Measurements from ENCODE around the gene GRK1.

DNA sequence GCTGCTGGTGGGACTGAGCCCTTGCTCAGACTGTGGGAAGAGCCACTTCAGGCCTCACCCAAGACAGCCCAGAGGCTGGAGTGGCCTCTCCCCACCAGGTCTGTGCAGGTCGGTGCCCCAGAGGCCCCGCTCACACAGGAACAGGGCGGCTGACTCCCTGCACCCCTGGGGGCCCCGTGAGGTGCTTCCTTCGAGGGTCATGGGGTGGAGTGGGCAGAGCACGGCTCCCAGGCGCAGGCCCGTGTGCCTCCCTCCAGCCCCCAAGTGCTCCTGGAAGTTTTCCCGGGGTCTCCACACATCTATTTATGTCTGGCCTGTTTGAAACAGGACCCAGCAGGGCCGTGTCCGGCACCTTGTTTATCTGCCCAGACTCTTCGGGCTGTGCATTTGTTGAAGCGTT, 82.5 kb downstream of the GRK1 start:
- TF ChIP-seq EZH2phosphoT487 (IDR thresholded peaks at IDR 0.05; ENCODE audit: unreplicated experiment) = no peak
- TF ChIP-seq, protein P1, sequence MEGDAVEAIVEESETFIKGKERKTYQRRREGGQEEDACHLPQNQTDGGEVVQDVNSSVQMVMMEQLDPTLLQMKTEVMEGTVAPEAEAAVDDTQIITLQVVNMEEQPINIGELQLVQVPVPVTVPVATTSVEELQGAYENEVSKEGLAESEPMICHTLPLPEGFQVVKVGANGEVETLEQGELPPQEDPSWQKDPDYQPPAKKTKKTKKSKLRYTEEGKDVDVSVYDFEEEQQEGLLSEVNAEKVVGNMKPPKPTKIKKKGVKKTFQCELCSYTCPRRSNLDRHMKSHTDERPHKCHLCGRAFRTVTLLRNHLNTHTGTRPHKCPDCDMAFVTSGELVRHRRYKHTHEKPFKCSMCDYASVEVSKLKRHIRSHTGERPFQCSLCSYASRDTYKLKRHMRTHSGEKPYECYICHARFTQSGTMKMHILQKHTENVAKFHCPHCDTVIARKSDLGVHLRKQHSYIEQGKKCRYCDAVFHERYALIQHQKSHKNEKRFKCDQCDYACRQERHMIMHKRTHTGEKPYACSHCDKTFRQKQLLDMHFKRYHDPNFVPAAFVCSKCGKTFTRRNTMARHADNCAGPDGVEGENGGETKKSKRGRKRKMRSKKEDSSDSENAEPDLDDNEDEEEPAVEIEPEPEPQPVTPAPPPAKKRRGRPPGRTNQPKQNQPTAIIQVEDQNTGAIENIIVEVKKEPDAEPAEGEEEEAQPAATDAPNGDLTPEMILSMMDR (conservative IDR thresholded peaks at IDR 0.05; ENCODE audit: low read depth in 2 of 2) = no peak
- TF ChIP-seq POLR2AphosphoS5 (IDR thresholded peaks at IDR 0.05; ENCODE audit: low read depth) = no peak
- no peak for TF ChIP-seq JUNB (IDR thresholded peaks at IDR 0.05; ENCODE audit: unreplicated experiment)
- TF ChIP-seq EZH2 (IDR thresholded peaks at IDR 0.05; ENCODE audit: low read depth, unreplicated experiment) = no peak
- no peak for TF ChIP-seq CREB1 (CRISPR knock-in tag; IDR thresholded peaks at IDR 0.05; ENCODE audit: low read depth)

Data from GM23338 (cell line).